ENCODE data around the gene PRKN. TPM values are rescaled to one million over a fixed set of nuclear protein-coding genes. Genes with fewer than 3 reads are reported as not detected.

PRKN gene
- total RNA-seq, 1 donor from 2014 or later, result 1.2 TPM

DNA sequence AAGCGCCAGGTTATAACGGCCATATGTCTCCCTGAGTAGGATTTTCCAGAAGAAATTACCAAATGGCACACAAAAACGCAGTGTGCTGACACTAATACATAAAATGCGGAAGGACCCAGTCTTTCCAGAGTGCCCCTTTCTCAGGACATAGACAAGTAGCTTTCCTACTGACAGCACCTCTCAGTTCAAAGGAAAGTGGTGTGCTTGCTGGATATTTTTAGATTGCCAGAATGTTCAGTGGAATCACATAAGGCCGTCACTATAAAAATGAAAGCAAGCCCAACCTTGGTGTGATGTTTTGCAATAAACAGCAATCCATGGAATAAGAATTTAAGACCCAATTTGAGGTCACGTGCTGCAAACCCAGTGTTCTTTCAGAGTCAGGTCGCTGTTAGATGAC is 1318.2 kb downstream of the PRKN start:
- Histone ChIP-seq H3K36me3 (ENCODE audit: control insufficient read depth, insufficient read depth, low read length) (no peaks in the 10 kb centered on the region), H3K4me3 (ENCODE audit: low read depth, low read length) (no peak overlapping the region), H3K27me3 (ENCODE audit: control insufficient read depth, insufficient read depth, low read length) (no peaks in the 10 kb centered on the region)
- no peak for DNase-seq (ENCODE audit: low read depth)
- TF ChIP-seq, protein P1, sequence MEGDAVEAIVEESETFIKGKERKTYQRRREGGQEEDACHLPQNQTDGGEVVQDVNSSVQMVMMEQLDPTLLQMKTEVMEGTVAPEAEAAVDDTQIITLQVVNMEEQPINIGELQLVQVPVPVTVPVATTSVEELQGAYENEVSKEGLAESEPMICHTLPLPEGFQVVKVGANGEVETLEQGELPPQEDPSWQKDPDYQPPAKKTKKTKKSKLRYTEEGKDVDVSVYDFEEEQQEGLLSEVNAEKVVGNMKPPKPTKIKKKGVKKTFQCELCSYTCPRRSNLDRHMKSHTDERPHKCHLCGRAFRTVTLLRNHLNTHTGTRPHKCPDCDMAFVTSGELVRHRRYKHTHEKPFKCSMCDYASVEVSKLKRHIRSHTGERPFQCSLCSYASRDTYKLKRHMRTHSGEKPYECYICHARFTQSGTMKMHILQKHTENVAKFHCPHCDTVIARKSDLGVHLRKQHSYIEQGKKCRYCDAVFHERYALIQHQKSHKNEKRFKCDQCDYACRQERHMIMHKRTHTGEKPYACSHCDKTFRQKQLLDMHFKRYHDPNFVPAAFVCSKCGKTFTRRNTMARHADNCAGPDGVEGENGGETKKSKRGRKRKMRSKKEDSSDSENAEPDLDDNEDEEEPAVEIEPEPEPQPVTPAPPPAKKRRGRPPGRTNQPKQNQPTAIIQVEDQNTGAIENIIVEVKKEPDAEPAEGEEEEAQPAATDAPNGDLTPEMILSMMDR (IDR thresholded peaks at IDR 0.05; ENCODE audit: insufficient read depth, low read length, poor library complexity, severe bottlenecking), result no peak

DNA sequence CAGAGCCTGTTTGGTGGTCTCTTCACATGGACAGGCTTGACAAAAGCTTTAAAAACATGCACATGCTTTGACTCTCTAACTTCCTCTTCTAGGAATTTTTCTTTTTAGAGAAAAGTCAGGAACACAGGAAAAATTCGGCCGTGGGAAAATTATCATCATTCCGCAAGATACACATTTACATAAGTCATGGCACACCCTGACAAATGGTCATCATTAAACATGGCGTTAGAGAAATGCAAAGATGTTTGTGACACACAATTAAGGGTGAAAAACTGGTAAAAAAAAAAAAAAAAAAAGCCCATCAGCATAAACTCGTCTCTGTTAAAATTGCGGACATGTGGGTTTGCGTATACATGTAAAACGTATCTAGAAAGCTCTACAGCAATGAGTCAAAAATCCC is 1319.5 kb downstream of the PRKN start:
- no peaks in the 10 kb centered on the region for H3K36me3 ChIP-seq (ENCODE audit: control insufficient read depth, insufficient read depth, low read length)
- TF ChIP-seq, protein P1 (IDR thresholded peaks at IDR 0.05; ENCODE audit: insufficient read depth, low read length, poor library complexity, severe bottlenecking), result no peak
- no peak overlapping the region for H3K4me3 ChIP-seq (ENCODE audit: low read depth, low read length)
- DNase-seq (ENCODE audit: low read depth), result no peak
- H3K27me3 ChIP-seq (ENCODE audit: control insufficient read depth, insufficient read depth, low read length), result no peaks in the 10 kb centered on the region

DNA sequence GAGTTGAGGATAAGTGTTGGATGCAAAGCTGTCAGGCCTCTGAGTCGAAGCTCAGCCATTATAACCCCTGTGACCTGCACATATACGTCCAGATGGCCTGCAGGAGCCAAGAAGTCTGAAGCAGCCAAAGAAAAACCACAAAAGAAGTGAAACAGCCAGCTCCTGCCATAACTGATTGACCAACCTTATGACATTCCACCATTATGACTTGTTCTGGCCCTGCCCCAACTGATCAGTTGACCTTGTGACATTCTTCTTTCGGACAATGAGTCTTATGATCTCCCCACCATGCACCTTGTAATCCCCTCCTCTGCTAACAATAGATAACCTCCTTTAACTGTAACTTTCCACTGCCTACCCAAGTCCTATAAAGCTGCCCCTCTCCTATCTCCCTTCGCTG is 1320.0 kb downstream of the PRKN start:
- no peaks in the 10 kb centered on the region for H3K36me3 ChIP-seq (ENCODE audit: control insufficient read depth, insufficient read depth, low read length)
- no peaks in the 10 kb centered on the region for H3K27me3 ChIP-seq (ENCODE audit: control insufficient read depth, insufficient read depth, low read length)
- H3K4me3 ChIP-seq (ENCODE audit: low read depth, low read length), result no peak overlapping the region
- TF ChIP-seq, protein P1 (IDR thresholded peaks at IDR 0.05; ENCODE audit: insufficient read depth, low read length, poor library complexity, severe bottlenecking), result no peak
- peak; percentile 58 for DNase-seq (ENCODE audit: low read depth)

DNA sequence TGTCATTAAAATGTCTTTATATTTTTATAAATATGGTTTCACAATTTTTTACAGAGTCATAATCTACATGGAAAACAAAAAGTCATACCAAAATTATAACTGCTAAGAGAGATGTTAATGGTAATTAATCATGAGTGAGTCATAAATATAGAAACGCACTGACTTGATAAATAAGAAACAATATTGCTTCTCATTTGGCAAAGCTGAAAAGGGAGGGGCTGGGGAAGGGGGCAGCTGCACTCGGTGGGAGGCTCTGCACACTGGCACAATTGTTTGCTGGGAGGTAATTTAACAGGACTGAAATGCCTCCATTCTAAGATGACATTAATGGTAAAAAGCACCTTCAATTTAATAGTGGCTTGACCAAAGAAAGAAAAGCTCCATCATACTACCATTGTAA is 1320.5 kb downstream of the PRKN start:
- Histone ChIP-seq H3K4me3 (ENCODE audit: low read depth, low read length) (no peak overlapping the region), H3K27me3 (ENCODE audit: control insufficient read depth, insufficient read depth, low read length) (no peaks in the 10 kb centered on the region), H3K36me3 (ENCODE audit: control insufficient read depth, insufficient read depth, low read length) (no peaks in the 10 kb centered on the region)
- DNase-seq (ENCODE audit: low read depth), result no peak
- TF ChIP-seq, protein P1 (IDR thresholded peaks at IDR 0.05; ENCODE audit: insufficient read depth, low read length, poor library complexity, severe bottlenecking), result no peak

DNA sequence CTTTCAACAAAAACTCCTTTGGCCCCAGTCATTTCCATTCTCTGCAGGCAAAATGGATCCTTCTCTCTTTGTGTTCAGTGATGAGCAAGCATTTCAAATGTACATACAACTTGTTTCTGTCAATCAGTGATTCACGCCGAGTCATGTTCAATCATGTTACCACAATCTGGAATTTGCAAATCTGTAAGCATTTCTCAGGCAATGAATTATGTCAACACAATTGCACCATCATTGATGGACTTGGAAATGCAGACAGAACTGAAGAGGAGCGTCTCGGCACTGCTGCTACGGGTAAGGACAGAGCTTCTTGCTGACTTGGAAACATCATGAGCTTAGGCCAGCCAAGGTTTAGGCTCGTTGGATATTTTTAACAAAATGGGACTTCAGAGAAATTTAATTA is 1320.9 kb downstream of the PRKN start:
- Histone ChIP-seq H3K27me3 (ENCODE audit: control insufficient read depth, insufficient read depth, low read length) (no peaks in the 10 kb centered on the region), H3K4me3 (ENCODE audit: low read depth, low read length) (no peak overlapping the region), H3K36me3 (ENCODE audit: control insufficient read depth, insufficient read depth, low read length) (no peaks in the 10 kb centered on the region)
- DNase-seq (ENCODE audit: low read depth), result peak; percentile 83
- TF ChIP-seq, protein P1 (IDR thresholded peaks at IDR 0.05; ENCODE audit: insufficient read depth, low read length, poor library complexity, severe bottlenecking), result no peak

DNA sequence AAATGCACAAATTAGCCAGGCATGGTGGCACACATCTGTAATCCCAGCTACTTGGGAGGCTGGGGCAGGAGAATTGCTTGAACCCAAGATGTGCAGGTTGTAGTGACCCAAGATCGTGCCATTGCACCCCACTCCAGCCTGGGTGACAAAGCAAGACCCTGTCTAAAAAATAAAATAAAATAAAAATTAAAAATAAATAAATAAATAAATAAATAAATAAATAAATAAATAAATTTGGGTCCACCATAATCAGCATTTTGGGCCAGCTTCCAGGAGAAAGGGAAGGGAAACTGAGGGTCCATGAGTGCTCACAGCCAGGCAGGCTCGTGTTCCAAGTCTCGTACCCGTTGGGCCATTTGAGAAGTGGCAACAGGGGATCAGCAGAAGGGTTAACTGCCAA is 1322.1 kb downstream of the PRKN start:
- DNase-seq (ENCODE audit: low read depth), result no peak
- Histone ChIP-seq H3K36me3 (ENCODE audit: control insufficient read depth, insufficient read depth, low read length) (no peaks in the 10 kb centered on the region), H3K27me3 (ENCODE audit: control insufficient read depth, insufficient read depth, low read length) (no peaks in the 10 kb centered on the region), H3K4me3 (ENCODE audit: low read depth, low read length) (no peak overlapping the region)
- TF ChIP-seq, protein P1 (IDR thresholded peaks at IDR 0.05; ENCODE audit: insufficient read depth, low read length, poor library complexity, severe bottlenecking), result no peak

Measured in kidney epithelial cell (primary cell).